Lower leg skin (tissue), 3 donors: ENCODE results near the gene BANF2.

Experiments used
- CTCF ChIP-seq, 3 donors: fragments of 450-650 bp; IDR thresholded peaks; one replicate each; pipeline ENCODE4 v1.5.1; 2016; ENCODE audit warnings: antibody characterized with exemption in 3 of 3, mild to moderate bottlenecking in 3 of 3, moderate library complexity in 2 of 3
- POLR2A ChIP-seq, 2 donors: fragments of 450-650 bp; IDR thresholded peaks; one replicate each; pipeline ENCODE4 v1.6.1; 2016 to 2017; ENCODE audit warnings: antibody characterized with exemption in 2 of 2, mild to moderate bottlenecking in 1 of 2, moderate library complexity in 1 of 2

- TF ChIP-seq CTCF (IDR thresholded peaks at IDR 0.05) (no peak), POLR2A (IDR thresholded peaks at IDR 0.05) (no peak)
Observed at GRCh38 chr20:17749978-17750721, 50.4 kb downstream of the BANF2 start.
